ENCODE results near the gene TATDN3.
A peak's percentile ranks its signal among the peaks of the same experiment; 100 is the strongest.
"Not testable (repeated sequence)": the region's sequence is repeated elsewhere in the genome, so short reads cannot be mapped to it uniquely, and the experiment has no call there.

TATDN3 gene

GRCh38 chr1:212860713-212861581 is 69.3 kb downstream of the TATDN3 start:
- no peak for DNase-seq (ENCODE audit: low read depth)
- H3K4me3 ChIP-seq (ENCODE audit: low read depth, low read length), result peak overlapping the region; percentile 88
- TF ChIP-seq CTCF (IDR thresholded peaks at IDR 0.05; ENCODE audit: low read depth, low read length, missing control alignments), result no peak

GRCh38 chr1:212862111-212862690 is 70.5 kb downstream of the TATDN3 start:
- DNase-seq (ENCODE audit: low read depth), result no peak
- no peak for TF ChIP-seq CTCF (IDR thresholded peaks at IDR 0.05; ENCODE audit: low read depth, low read length, missing control alignments)
- no peak overlapping the region for H3K4me3 ChIP-seq (ENCODE audit: low read depth, low read length)

GRCh38 chr1:212863345-212863744 is 71.7 kb downstream of the TATDN3 start:
- DNase-seq (ENCODE audit: low read depth); H3K4me3 ChIP-seq (ENCODE audit: low read depth, low read length): not testable (repeated sequence)

- H3K4me3 ChIP-seq (ENCODE audit: low read depth, low read length), result no peak overlapping the region
- no peak for TF ChIP-seq CTCF (IDR thresholded peaks at IDR 0.05; ENCODE audit: low read depth, low read length, missing control alignments)
- DNase-seq (ENCODE audit: low read depth), result no peak
These were observed 72.5 kb downstream of the TATDN3 start for GRCh38 chr1:212864201-212864600.
